ENCODE data around the gene SLX4IP. TPM values are rescaled to one million over a fixed set of nuclear protein-coding genes. Genes with fewer than 3 reads are reported as not detected.

Gene SLX4IP
- total and polyA plus RNA-seq, 2 of the 13 experiments (the other 11 are each of a cell fraction or from before 2014, with no cell fraction given) = 3.6 to 7.3 TPM

DNA sequence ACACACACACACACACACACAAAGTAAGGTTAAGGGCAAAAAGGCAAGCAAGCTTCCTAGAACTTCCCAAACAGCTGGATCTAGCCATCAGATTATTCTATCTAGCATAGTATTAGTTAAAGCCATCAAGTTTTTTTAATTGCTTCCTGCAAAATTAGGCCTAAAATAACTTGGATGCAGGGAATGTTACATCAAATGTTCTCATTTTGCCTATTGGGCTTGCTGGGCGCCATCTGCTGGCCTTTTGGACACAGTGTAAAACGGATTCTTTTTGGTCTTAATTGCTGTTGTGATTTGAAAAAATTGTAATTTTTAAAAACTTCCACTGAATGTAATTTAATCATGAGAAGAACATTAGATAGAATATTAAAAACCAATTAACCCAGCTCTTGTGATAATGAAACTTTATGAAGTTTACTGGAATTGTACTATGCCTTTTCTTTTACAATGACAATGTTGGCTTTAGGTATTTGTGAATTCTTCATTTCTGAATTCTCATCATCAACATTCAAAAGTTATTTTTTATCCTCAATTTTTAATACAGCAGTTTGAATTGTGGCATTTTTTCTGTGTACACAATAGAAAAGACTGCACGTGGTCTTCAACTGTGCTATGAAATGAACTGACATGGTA, 7.9 kb upstream of the SLX4IP start (continued):
- TF ChIP-seq NCOA2 (CRISPR knock-in tag; IDR thresholded peaks at IDR 0.05) = no peak
- no peak for TF ChIP-seq PHF20 (CRISPR knock-in tag; IDR thresholded peaks at IDR 0.05)
- TF ChIP-seq ZNF335 (CRISPR knock-in tag; IDR thresholded peaks at IDR 0.05) = 0 out of 2 replicates have a peak, but pooled peaks have one; percentile 12
- TF ChIP-seq ISX (CRISPR knock-in tag; conservative IDR thresholded peaks at IDR 0.05) = no peak
- TF ChIP-seq, protein P1, sequence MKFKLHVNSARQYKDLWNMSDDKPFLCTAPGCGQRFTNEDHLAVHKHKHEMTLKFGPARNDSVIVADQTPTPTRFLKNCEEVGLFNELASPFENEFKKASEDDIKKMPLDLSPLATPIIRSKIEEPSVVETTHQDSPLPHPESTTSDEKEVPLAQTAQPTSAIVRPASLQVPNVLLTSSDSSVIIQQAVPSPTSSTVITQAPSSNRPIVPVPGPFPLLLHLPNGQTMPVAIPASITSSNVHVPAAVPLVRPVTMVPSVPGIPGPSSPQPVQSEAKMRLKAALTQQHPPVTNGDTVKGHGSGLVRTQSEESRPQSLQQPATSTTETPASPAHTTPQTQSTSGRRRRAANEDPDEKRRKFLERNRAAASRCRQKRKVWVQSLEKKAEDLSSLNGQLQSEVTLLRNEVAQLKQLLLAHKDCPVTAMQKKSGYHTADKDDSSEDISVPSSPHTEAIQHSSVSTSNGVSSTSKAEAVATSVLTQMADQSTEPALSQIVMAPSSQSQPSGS (CRISPR knock-in tag; IDR thresholded peaks at IDR 0.05) = 0 out of 2 replicates have a peak, but pooled peaks have one; percentile 29
- TF ChIP-seq SMYD3 (CRISPR knock-in tag; IDR thresholded peaks at IDR 0.05) = no peak
- TF ChIP-seq CTCF (CRISPR knock-in tag; IDR thresholded peaks at IDR 0.05) = peak; percentile 83
- TF ChIP-seq RXRB (CRISPR knock-in tag; IDR thresholded peaks at IDR 0.05; ENCODE audit: borderline replicate concordance) = peak; percentile 15; the same call in 1 of the 2 replicates
- no peak for TF ChIP-seq SALL1 (CRISPR knock-in tag; IDR thresholded peaks at IDR 0.05)
- no peak for TF ChIP-seq ZKSCAN5 (CRISPR knock-in tag; IDR thresholded peaks at IDR 0.05)
- TF ChIP-seq SRSF1 (optimal IDR thresholded peaks at IDR 0.05; ENCODE audit: low read depth, low read length) = no peak
- TF ChIP-seq MYC (CRISPR knock-in tag; IDR thresholded peaks at IDR 0.05; ENCODE audit: borderline replicate concordance) = no peak
- no peak for TF ChIP-seq RCOR2 (CRISPR knock-in tag; IDR thresholded peaks at IDR 0.05)
- TF ChIP-seq RBFOX2 (IDR thresholded peaks at IDR 0.05; ENCODE audit: low read depth, low read length) = peak; percentile 28; the same call in 1 of the 2 replicates
- no peak for TF ChIP-seq SOX13 (IDR thresholded peaks at IDR 0.05)
- 0 out of 4 replicates have a peak, but pooled peaks of 1 of the 2 experiments have one; percentile 31 for TF ChIP-seq SOX13 (CRISPR knock-in tag; conservative IDR thresholded peaks at IDR 0.05 in 1 of 2, IDR thresholded peaks at IDR 0.05 in 1 of 2)
- no peak for TF ChIP-seq ZFP36 (IDR thresholded peaks at IDR 0.05; ENCODE audit: borderline replicate concordance, low read depth, low read length, partially characterized antibody)
- TF ChIP-seq MEIS2 (CRISPR knock-in tag; IDR thresholded peaks at IDR 0.05) = no peak
- TF ChIP-seq RAD21 (CRISPR knock-in tag; IDR thresholded peaks at IDR 0.05) = peak; percentile 84
- TF ChIP-seq FOXA3 (CRISPR knock-in tag; IDR thresholded peaks at IDR 0.05) = peak; percentile 24; the same call in 1 of the 2 replicates
- TF ChIP-seq ZMYM2 (CRISPR knock-in tag; IDR thresholded peaks at IDR 0.05) = 0 out of 2 replicates have a peak, but pooled peaks have one; percentile 22
- TF ChIP-seq ZNF773 (CRISPR knock-in tag; IDR thresholded peaks at IDR 0.05; ENCODE audit: borderline replicate concordance) = no peak
- TF ChIP-seq TCF7L2 (IDR thresholded peaks at IDR 0.05; ENCODE audit: low read depth, low read length) = no peak
- TF ChIP-seq MIXL1 (CRISPR knock-in tag; IDR thresholded peaks at IDR 0.05) = peak; percentile 42; the same call in 1 of the 2 replicates
- peak; percentile 81 for TF ChIP-seq STAG1 (CRISPR knock-in tag; IDR thresholded peaks at IDR 0.05)
- TF ChIP-seq ZNF496 (CRISPR knock-in tag; IDR thresholded peaks at IDR 0.05; ENCODE audit: insufficient replicate concordance) = no peak
- peak; percentile 98 for TF ChIP-seq SMC3 (IDR thresholded peaks at IDR 0.05; ENCODE audit: low read length)
- no peak for TF ChIP-seq SP5 (CRISPR knock-in tag; IDR thresholded peaks at IDR 0.05; ENCODE audit: borderline replicate concordance, low read depth)
- TF ChIP-seq ZFAT (CRISPR knock-in tag; conservative IDR thresholded peaks at IDR 0.05) = no peak
- TF ChIP-seq ZNF564 (CRISPR knock-in tag; IDR thresholded peaks at IDR 0.05) = no peak
- peak; percentile 25; the same call in 1 of the 2 replicates for TF ChIP-seq GATAD2A (CRISPR knock-in tag; IDR thresholded peaks at IDR 0.05)
